Skeletal muscle tissue (tissue), 4 donors: ENCODE data around the gene LRRC27. TPM values are rescaled to one million over a fixed set of nuclear protein-coding genes. Genes with fewer than 3 reads are reported as not detected.
"Not testable (repeated sequence)": the region's sequence is repeated elsewhere in the genome, so short reads cannot be mapped to it uniquely, and the experiment has no call there.

Experiments
- H3K27ac ChIP-seq: one replicate; pipeline ENCODE4 v1.7.0; 2013; ENCODE audit warnings: mild to moderate bottlenecking, low read depth, low read length, inconsistent platforms
- H3K27me3 ChIP-seq, 3 donors: one replicate each; pipeline ENCODE4 v1.7.0; 2013; ENCODE audit warnings: low read length in 3 of 3; ENCODE audit not compliant: control insufficient read depth in 3 of 3, insufficient read depth in 3 of 3
- H3K36me3 ChIP-seq, 3 donors: one replicate each; pipeline ENCODE4 v1.7.0; 2013; ENCODE audit warnings: low read length in 3 of 3; ENCODE audit not compliant: control insufficient read depth in 3 of 3, insufficient read depth in 3 of 3
- H3K4me1 ChIP-seq, 3 donors: one replicate each; pipeline ENCODE4 v1.7.0; 2013; ENCODE audit warnings: low read length in 3 of 3, mild to moderate bottlenecking in 3 of 3; ENCODE audit not compliant: control insufficient read depth in 3 of 3, insufficient read depth in 3 of 3
- H3K4me3 ChIP-seq, 3 donors: one replicate each; pipeline ENCODE4 v1.7.0; 2013; ENCODE audit warnings: low read length in 3 of 3
- H3K9ac ChIP-seq, 3 donors: one replicate each; pipeline ENCODE4 v1.7.0; 2013; ENCODE audit warnings: low read length in 3 of 3, mild to moderate bottlenecking in 3 of 3, moderate library complexity in 2 of 3, low read depth in 1 of 3
- H3K9me3 ChIP-seq, 3 donors: one replicate each; pipeline ENCODE4 v1.7.0; 2013; ENCODE audit warnings: low read length in 3 of 3; ENCODE audit not compliant: control insufficient read depth in 3 of 3
- total RNA-seq: library from RNA; depleted of rRNA; stranded (reverse); fragments of >200 nt; gene quantifications from one replicate; pipeline ENCODE4 v1.2.3, GENCODE V29; 2014
- donor health status: Osteomylitis.

Gene LRRC27
- total RNA-seq, 1 donor from 2014 or later: 2.6 TPM

DNA sequence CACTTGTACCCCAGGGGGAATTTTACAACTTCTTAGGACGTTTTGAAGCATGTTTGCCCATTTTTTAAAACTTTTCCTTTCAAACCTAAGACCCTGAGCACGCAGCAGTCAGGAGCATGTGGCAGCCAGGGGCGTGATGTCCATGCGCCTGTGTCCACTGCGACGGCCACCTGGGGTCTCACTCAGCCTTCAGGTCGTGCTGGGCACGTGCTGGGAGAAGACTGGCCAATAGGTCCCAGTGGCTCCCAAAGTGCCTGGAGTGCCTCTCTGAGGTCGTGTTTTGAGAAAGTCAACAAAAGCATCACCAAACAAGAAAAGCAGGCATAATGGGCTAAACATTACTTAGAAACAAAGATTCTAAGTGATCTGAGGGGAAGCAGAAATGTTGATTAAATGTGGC is 14.8 kb downstream of the LRRC27 start:
- Histone ChIP-seq H3K4me3 (no peak overlapping the region), H3K27ac (no peak overlapping the region), H3K4me1 (no peaks in the 10 kb centered on the region), H3K9ac (no peak overlapping the region), H3K9me3 (no peaks in the 10 kb centered on the region), H3K36me3 (peaks cover 0 to 21% (median 5%) of the 10 kb centered on the region in 3 donors), H3K27me3 (no peaks in the 10 kb centered on the region)

DNA sequence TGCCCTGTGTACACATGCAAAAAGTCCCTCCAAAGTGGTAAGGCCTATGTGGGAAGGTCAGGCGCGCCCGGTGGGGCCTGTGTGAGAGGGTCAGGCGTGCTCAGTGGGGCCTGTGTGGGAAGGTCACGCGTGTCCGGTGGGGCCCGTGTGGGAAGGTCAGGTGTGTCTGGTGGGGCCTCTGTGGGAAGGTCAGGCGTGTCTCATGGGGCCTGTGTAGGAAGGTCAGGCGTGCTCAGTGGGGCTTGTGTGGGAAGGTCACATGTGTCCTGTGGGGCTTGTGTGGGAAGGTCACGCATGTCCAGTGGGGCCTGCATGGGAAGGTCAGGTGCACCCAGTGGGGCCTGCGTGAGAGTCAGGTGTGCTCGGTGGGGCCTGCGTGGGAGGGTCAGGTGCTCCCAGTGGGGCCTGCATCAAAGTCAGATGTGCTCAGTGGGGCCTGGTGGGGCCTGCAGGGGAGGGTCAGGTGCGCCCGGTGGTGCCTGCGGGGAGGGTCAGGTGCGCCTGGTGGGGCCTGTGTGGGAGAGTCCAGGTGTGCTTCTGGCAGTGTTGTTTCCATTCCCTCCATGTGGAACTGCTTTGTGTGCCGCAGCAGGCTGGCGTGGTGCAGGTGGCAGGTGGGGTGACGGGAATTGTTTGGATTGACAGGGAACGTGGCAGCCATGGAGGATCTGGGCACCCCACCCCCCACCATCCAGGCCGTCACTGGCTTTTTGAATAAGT is 15.4 kb downstream of the LRRC27 start:
- H3K9ac ChIP-seq: no peak overlapping the region
- H3K36me3 ChIP-seq: peaks cover 0 to 17% (median 5%) of the 10 kb centered on the region in 3 donors
- H3K4me3 ChIP-seq: no peak overlapping the region
- H3K27ac ChIP-seq: no peak overlapping the region
- H3K27me3 ChIP-seq: no peaks in the 10 kb centered on the region
- no peaks in the 10 kb centered on the region for H3K9me3 ChIP-seq
- H3K4me1 ChIP-seq: no peaks in the 10 kb centered on the region

DNA sequence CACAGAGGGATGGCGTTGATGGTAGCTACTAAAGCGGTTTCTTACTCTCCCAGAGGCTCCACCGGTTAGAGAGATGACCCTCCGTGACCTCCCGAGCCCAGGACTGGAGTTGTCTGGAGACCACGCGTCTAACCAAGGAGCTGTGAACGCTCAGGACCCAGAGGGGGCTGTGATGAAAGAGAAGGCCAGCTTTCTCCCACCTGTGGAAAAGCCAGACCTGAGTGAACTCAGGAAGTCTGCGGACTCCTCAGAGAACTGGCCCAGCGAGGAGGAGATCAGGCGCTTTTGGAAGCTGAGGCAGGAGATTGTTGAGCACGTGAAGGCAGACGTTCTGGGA is 15.9 kb downstream of the LRRC27 start:
- no peaks in the 10 kb centered on the region for H3K27me3 ChIP-seq
- no peak overlapping the region for H3K4me3 ChIP-seq
- no peaks in the 10 kb centered on the region for H3K9me3 ChIP-seq
- no peaks in the 10 kb centered on the region for H3K4me1 ChIP-seq
- peaks cover 0 to 16% (median 5%) of the 10 kb centered on the region in 3 donors for H3K36me3 ChIP-seq
- H3K9ac ChIP-seq: no peak overlapping the region
- no peak overlapping the region for H3K27ac ChIP-seq

DNA sequence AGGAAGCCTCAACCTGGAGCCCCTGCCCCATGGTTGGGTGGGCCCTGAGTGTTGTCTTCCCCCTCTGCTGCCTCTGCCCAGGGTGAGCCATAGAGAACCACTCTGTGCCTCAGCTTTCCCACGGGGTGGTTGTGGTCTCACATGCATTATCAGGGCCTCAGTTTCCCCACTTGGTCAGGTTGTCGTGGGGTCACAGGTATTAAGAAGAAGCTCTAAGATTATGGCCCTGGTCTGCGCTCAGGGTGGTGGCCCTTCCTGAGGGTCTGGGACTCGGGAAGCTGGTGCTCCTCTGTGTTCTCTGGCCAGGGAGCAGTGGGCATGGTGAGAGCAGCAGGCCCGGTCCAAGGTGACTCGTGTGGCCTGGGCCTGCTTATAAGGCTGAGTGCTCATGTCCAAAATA is 17.8 kb downstream of the LRRC27 start:
- Histone ChIP-seq H3K27me3 (no peaks in the 10 kb centered on the region), H3K36me3 (peaks cover 0 to 11% (median 5%) of the 10 kb centered on the region in 3 donors), H3K4me3 (no peak overlapping the region), H3K9ac (no peak overlapping the region), H3K27ac (no peak overlapping the region), H3K4me1 (no peaks in the 10 kb centered on the region), H3K9me3 (no peaks in the 10 kb centered on the region)

DNA sequence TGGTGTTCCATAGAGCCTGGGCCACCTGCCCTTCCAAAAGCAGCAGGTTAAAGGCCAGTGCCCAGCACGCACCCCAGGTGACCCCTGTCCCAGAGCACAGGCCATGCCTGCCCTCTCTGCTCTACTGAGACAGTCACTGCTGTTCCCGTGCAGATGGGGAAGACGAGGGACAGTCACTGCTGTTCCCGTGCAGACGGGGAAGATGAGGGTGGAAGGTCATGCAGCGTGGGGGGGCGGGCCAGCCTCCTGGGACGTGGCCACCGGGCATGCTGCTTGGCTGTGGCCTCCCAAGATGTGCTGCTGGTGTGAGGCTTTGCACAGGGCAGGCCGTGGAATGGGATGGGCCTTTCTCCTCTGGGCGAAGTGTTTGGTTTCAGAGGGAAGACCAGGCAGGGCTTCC is 18.4 kb downstream of the LRRC27 start:
- Histone ChIP-seq H3K36me3 (peaks cover 0 to 9% (median 5%) of the 10 kb centered on the region in 3 donors), H3K9ac (no peak overlapping the region)

DNA sequence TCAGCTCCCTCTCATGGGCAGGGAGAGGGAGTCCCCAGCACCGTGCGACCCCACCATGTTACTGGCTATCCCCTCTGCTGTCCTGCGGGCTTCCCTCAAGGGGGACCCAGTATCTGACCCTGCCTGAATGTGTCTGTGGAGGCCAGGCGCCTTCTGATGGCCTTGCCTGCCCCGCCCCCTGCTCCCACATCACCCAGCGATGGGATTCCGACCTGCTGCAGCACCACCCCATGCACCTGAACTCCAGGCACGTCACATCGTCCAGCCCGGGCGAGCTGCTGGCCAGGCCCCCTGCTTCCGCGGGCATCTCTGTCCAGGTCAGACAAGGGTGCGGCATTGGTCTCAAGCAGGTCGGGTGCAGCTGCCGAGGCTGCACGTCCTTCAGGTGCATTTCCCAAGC is 19.0 kb downstream of the LRRC27 start:
- Histone ChIP-seq H3K9me3 (no peaks in the 10 kb centered on the region), H3K4me1 (no peaks in the 10 kb centered on the region), H3K36me3 (peaks cover 0 to 9% (median 5%) of the 10 kb centered on the region in 3 donors), H3K9ac (no peak overlapping the region), H3K27me3 (no peaks in the 10 kb centered on the region), H3K4me3 (no peak overlapping the region), H3K27ac (no peak overlapping the region)

More for the DNA sequence above, 18.4 kb downstream of the LRRC27 start:
- no peaks in the 10 kb centered on the region for H3K4me1 ChIP-seq
- no peak overlapping the region for H3K4me3 ChIP-seq
- no peaks in the 10 kb centered on the region for H3K27me3 ChIP-seq
- no peaks in the 10 kb centered on the region for H3K9me3 ChIP-seq
- H3K27ac ChIP-seq: no peak overlapping the region

DNA sequence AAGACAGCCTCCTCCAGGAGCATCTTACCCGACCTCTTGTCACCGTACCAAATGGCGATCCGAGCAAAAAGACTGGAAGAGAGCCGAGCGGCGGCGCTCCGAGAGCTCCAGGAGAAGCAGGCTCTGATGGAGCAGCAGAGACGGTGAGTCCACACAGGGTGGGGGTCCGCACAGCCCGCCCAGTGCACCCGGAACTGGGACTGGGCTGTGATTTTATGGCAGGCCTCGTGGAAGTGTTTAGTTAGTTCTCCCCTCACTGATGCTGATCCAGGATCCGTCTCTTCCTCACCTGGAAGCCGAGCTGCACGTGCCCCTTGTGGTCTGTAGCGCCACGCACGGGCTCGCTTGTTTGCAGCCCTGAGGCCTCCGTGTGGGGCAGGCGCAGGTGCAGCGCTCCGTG is 19.6 kb downstream of the LRRC27 start:
- Histone ChIP-seq H3K4me1 (no peaks in the 10 kb centered on the region), H3K36me3 (peaks cover 0 to 8% (median 5%) of the 10 kb centered on the region in 3 donors), H3K27ac (no peak overlapping the region), H3K4me3 (no peak overlapping the region), H3K9me3 (no peaks in the 10 kb centered on the region), H3K9ac (no peak overlapping the region), H3K27me3 (no peaks in the 10 kb centered on the region)

DNA sequence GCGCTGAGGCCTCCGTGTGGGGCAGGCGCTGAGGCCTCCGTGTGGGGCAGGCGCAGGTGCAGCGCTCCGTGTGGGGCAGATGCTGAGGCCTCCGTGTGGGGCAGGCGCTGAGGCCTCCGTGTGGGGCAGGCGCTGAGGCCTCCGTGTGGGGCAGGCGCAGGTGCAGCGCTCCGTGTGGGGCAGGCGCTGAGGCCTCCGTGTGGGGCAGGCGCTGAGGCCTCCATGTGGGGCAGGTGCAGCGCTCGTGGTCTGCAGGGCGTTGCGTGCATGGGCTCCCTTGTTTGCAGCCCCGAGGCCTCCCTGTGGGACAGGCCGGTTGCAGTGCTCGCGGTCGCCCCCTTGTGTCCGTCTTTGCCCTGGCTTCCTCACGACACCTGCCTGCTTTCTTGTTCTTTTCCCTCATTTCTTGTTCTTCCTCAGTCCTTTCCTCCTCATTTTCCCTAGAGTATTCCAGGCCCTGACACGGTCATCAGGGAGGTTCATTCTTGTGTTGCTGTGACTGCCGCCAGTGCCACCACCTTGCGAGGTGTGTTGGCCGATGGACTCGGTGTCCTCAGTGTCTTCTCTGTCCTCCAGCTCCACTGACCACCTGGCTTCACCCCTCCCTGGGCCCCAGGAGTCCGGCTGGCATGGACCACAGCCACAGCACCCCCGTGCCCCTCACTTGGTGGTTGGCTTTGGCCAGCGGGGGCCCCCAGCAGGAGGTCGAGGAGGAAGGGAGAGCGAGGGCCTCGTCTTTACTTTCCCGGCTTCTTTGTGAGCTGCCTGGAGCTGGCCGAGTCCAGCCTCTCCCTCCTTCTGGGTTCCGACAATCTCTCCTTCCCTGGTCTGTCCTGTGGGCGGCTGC is 20.7 kb downstream of the LRRC27 start:
- not testable (repeated sequence) for H3K9me3 ChIP-seq, H3K36me3 ChIP-seq, H3K27ac ChIP-seq, H3K9ac ChIP-seq, H3K4me3 ChIP-seq, H3K4me1 ChIP-seq, H3K27me3 ChIP-seq

DNA sequence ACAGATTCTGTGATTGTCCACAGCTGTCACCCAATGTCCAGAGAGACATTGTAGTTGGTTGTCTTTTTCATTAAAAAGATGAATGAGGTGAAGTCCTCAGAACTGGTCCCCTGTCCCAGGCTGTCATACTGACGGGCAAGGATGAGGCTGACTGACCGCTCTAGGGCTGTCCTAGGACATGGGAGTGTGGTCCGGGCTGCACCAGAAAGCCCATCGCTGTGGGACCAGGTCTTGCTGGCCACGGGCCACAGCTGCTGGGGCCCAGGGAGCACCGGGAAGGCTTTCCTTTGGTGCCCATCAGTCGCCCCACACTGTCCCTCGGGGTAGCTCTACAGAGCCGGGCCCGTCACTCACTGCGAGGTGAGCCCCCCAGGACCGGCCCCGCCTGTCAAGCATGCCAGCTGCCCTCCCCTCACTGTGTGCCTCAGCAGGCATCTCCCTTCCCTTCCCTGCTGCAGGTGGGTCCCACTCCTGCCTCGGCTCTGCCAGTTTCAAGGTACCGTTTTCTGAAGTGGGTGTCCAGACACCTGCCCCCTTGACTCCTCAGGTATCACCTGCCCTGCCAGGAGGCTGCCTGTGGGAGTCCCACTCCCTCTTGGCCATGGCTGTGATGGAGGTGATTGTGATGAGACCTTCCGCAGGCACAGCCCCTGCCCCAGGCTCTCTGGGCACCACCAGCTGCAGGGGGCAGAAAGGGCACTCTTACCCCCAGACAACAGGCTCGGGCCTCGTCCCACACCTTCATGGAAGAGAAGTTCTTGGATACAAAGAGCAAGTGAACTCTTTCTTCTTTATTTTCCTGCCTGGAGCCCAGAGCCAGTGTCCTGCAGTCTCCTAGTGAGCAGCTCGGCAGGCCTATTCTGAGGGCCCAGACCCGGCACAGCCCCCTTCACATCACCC is 21.7 kb downstream of the LRRC27 start:
- no peaks in the 10 kb centered on the region for H3K9me3 ChIP-seq
- H3K9ac ChIP-seq: no peak overlapping the region
- H3K36me3 ChIP-seq: peaks cover 0 to 5% (median 3%) of the 10 kb centered on the region in 3 donors
- no peak overlapping the region for H3K27ac ChIP-seq
- no peaks in the 10 kb centered on the region for H3K4me1 ChIP-seq
- no peak overlapping the region for H3K4me3 ChIP-seq
- no peaks in the 10 kb centered on the region for H3K27me3 ChIP-seq
